Gastroesophageal sphincter (tissue), 4 donors: Measurements from ENCODE around the gene WNT9A. TPM values are rescaled to one million over a fixed set of nuclear protein-coding genes. Genes with fewer than 3 reads are reported as not detected.

Source experiments
- ATAC-seq: fragments of 150-250 bp; one replicate; pipeline ENCODE4 v1.9.1; 2016; ENCODE audit warnings: mild to moderate bottlenecking, moderate library complexity
- H3K27ac ChIP-seq, 4 donors: fragments of 200-600 bp; sonication (generic) in 3 of 4; 1 replicate in 3 of 4; 2 replicates in 1 of 4; pipeline ENCODE4 v1.5.1; 2016 to 2019
- H3K27me3 ChIP-seq: fragments of 200-600 bp; sonication (generic); one replicate; pipeline ENCODE4 v1.5.1; 2019
- H3K36me3 ChIP-seq, 2 donors: fragments of 200-600 bp; sonication (generic); one replicate each; pipeline ENCODE4 v1.5.1; 2019; ENCODE audit warnings: control low read depth in 1 of 2
- H3K4me1 ChIP-seq, 3 donors: fragments of 200-600 bp; sonication (generic); 1 replicate in 2 of 3; 2 replicates in 1 of 3; pipeline ENCODE4 v1.5.1; 2016 to 2019; ENCODE audit warnings: control low read depth in 2 of 3
- H3K4me3 ChIP-seq, 2 donors: fragments of 200-600 bp; sonication (generic); one replicate each; pipeline ENCODE4 v1.5.1; 2019; ENCODE audit warnings: mild to moderate bottlenecking in 1 of 2, moderate library complexity in 1 of 2
- H3K9me3 ChIP-seq, 3 donors: fragments of 200-600 bp; sonication (generic); one replicate each; pipeline ENCODE4 v1.5.1; 2017 to 2019; ENCODE audit warnings: control low read depth in 2 of 3
- CTCF ChIP-seq, 4 experiments: fragments of 200-600 bp in 2 of 4; fragments of 450-650 bp in 2 of 4; sonication (generic) in 1 of 4; IDR thresholded peaks; one replicate each; pipeline ENCODE4 v1.5.1; 2017 to 2019; ENCODE audit warnings: antibody characterized with exemption in 4 of 4, mild to moderate bottlenecking in 2 of 4, moderate library complexity in 2 of 4
- EP300 ChIP-seq: sonication (generic); formaldehyde crosslinking; IDR thresholded peaks from one replicate; pipeline ENCODE4 v1.6.1; 2017; ENCODE audit warnings: antibody characterized with exemption, mild to moderate bottlenecking
- POLR2A ChIP-seq, 2 donors: fragments of 450-650 bp; IDR thresholded peaks; one replicate each; pipeline ENCODE4 v1.6.1; 2017; ENCODE audit warnings: antibody characterized with exemption in 2 of 2, mild to moderate bottlenecking in 2 of 2, moderate library complexity in 1 of 2
- POLR2AphosphoS5 ChIP-seq: sonication (generic); formaldehyde crosslinking; IDR thresholded peaks from one replicate; pipeline ENCODE4 v1.6.1; 2017; ENCODE audit warnings: antibody characterized with exemption
- WGBS, 2 donors: methylation state at CpG; one replicate each; pipeline ENCODE4 v1.1.5; 2018; ENCODE audit warnings: low coverage in 1 of 2; 5-methylcytosine and 5-hydroxymethylcytosine counted together
- total RNA-seq, 4 donors: library from RNA; depleted of rRNA; stranded (reverse); fragments of >200 nt; gene quantifications; one replicate each; pipeline ENCODE4 v1.1.0, GENCODE V29; 2016

WNT9A gene
- total RNA-seq, 4 donors from 2014 or later: 5.4 to 14.0 (median 6.6) TPM

- Histone ChIP-seq H3K36me3 (no peaks in the 10 kb centered on the region), H3K27ac (no peak overlapping the region), H3K9me3 (no peaks in the 10 kb centered on the region), H3K27me3 (no peaks in the 10 kb centered on the region), H3K4me3 (no peak overlapping the region), H3K4me1 (no peaks in the 10 kb centered on the region)
- WGBS, 2 donors: 70% methylated on average over 2 of the region's 7 CpGs; no CpG with 5 or more reads in 1 of the 2 donors
- ATAC-seq: no peak
- TF ChIP-seq CTCF (IDR thresholded peaks at IDR 0.05) (no peak), POLR2AphosphoS5 (no peak), EP300 (no peak), POLR2A (IDR thresholded peaks at IDR 0.05) (no peak)
These were observed 39.4 kb downstream of the WNT9A start for GRCh38 chr1:227908359-227908758.

GRCh38 chr1:227907439-227908015 is 40.2 kb downstream of the WNT9A start:
- 76% methylated on average over 8 of the region's 13 CpGs; no CpG with 5 or more reads in 1 of the 2 donors for WGBS, 2 donors
- H3K36me3 ChIP-seq: no peaks in the 10 kb centered on the region
- H3K9me3 ChIP-seq: no peaks in the 10 kb centered on the region
- H3K4me1 ChIP-seq: no peaks in the 10 kb centered on the region
- no peak overlapping the region for H3K27ac ChIP-seq
- TF ChIP-seq POLR2AphosphoS5 (no peak), EP300 (no peak)
- no peak overlapping the region for H3K4me3 ChIP-seq
- no peak for ATAC-seq
- no peaks in the 10 kb centered on the region for H3K27me3 ChIP-seq

- H3K36me3 ChIP-seq: no peaks in the 10 kb centered on the region
- H3K4me3 ChIP-seq: no peak overlapping the region
- H3K4me1 ChIP-seq: no peaks in the 10 kb centered on the region
- 89% methylated on average over 1 of the region's 1 CpG; no CpG with 5 or more reads in 1 of the 2 donors for WGBS, 2 donors
- no peaks in the 10 kb centered on the region for H3K27me3 ChIP-seq
- no peaks in the 10 kb centered on the region for H3K9me3 ChIP-seq
- no peak overlapping the region for H3K27ac ChIP-seq
- ATAC-seq: no peak
- TF ChIP-seq POLR2AphosphoS5 (no peak), EP300 (no peak)
These were observed 41.1 kb downstream of the WNT9A start for GRCh38 chr1:227906550-227907071.

GRCh38 chr1:227905573-227906487 is 41.9 kb downstream of the WNT9A start:
- no peaks in the 10 kb centered on the region for H3K27me3 ChIP-seq
- no peaks in the 10 kb centered on the region for H3K9me3 ChIP-seq
- no peak for ATAC-seq
- WGBS, 2 donors: 89% methylated on average over 2 of the region's 15 CpGs; no CpG with 5 or more reads in 1 of the 2 donors
- no peaks in the 10 kb centered on the region for H3K4me1 ChIP-seq
- no peak overlapping the region for H3K27ac ChIP-seq
- H3K36me3 ChIP-seq: no peaks in the 10 kb centered on the region
- no peak overlapping the region for H3K4me3 ChIP-seq
- TF ChIP-seq EP300: no peak
- TF ChIP-seq POLR2AphosphoS5: no peak
- TF ChIP-seq POLR2A (IDR thresholded peaks at IDR 0.05): no peak
- no peak for TF ChIP-seq CTCF (IDR thresholded peaks at IDR 0.05)

GRCh38 chr1:227904541-227905335 is 43.0 kb downstream of the WNT9A start:
- H3K4me1 ChIP-seq: no peaks in the 10 kb centered on the region
- H3K4me3 ChIP-seq: no peak overlapping the region
- H3K27me3 ChIP-seq: no peaks in the 10 kb centered on the region
- WGBS, 2 donors: 80% methylated on average over 2 of the region's 14 CpGs; no CpG with 5 or more reads in 1 of the 2 donors
- TF ChIP-seq POLR2A (IDR thresholded peaks at IDR 0.05): no peak
- no peak for TF ChIP-seq POLR2AphosphoS5
- no peak for TF ChIP-seq CTCF (IDR thresholded peaks at IDR 0.05)
- TF ChIP-seq EP300: no peak
- no peak for ATAC-seq
- H3K27ac ChIP-seq: no peak overlapping the region
- H3K9me3 ChIP-seq: no peaks in the 10 kb centered on the region
- H3K36me3 ChIP-seq: no peaks in the 10 kb centered on the region
